ENCODE results near the gene PDRG1.

DNA sequence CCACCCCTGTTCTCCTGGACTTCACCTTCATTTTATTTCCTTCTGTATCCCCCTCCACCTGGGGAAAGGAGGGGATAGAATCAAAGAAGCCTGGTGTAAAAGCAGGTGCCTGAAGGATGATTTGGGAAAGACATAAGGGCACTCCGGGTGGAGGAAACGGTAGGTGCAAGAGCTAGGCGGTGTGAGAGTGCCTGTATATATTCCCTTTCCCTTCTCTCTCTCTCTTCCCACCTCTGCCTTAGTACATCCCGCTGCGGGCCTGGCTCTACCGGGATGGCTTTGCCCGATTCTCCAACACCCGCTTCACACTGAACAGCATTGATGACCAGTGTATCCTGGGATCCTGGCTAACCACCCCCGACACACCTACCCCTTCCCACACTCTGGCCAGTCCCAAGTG lies 26.2 kb downstream of the PDRG1 start:
- TF ChIP-seq CTCF (conservative IDR thresholded peaks at IDR 0.05; ENCODE audit: low read depth, low read length) (no peak), EZH2 (IDR thresholded peaks at IDR 0.05; ENCODE audit: borderline replicate concordance, low read depth, low read length, poor library complexity, severe bottlenecking) (no peak)

Data from A673 (cell line).